Activated CD4-positive, alpha-beta memory T cell treated with anti-CD3 and anti-CD28 coated beads for 36 hours (primary cell): ENCODE results near the gene SIX2. TPM values are rescaled to one million over a fixed set of nuclear protein-coding genes. Genes with fewer than 3 reads are reported as not detected.

Experiments
- CTCF ChIA-PET: fragments of 350-600 bp; sonication (Branson Sonifier 250); formaldehyde crosslinking; loops from one replicate; lab custom pipeline; 2021; ENCODE audit warnings: antibody characterized with exemption, inconsistent platforms; lab: Charles Lee
- POLR2A ChIA-PET: fragments of 350-600 bp; sonication (Branson Sonifier 250); formaldehyde crosslinking; loops from one replicate; lab custom pipeline; 2021; ENCODE audit warnings: antibody characterized with exemption; lab: Charles Lee
- DNase-seq: peaks from one replicate; pipeline ENCODE4 v3.0.0-alpha.2; 2020
- H3K27ac Mint-ChIP-seq: one replicate; pipeline ENCODE4 v1.8.0; 2021; ENCODE audit warnings: mixed read lengths
- H3K27me3 Mint-ChIP-seq: one replicate; pipeline ENCODE4 v1.8.0; 2021; ENCODE audit warnings: mixed read lengths
- H3K36me3 Mint-ChIP-seq: one replicate; pipeline ENCODE4 v1.8.0; 2021; ENCODE audit warnings: mixed read lengths
- H3K4me1 Mint-ChIP-seq: one replicate; pipeline ENCODE4 v1.8.0; 2021; ENCODE audit warnings: low read depth, mixed read lengths
- H3K4me3 Mint-ChIP-seq: one replicate; pipeline ENCODE4 v1.8.0; 2021; ENCODE audit warnings: mild to moderate bottlenecking, mixed read lengths
- H3K9me3 Mint-ChIP-seq: one replicate; pipeline ENCODE4 v1.8.0; 2021; ENCODE audit warnings: mixed read lengths
- intact Hi-C: fragments of 100-400 bp; cut with micrococcal nuclease; formaldehyde crosslinking; loops from one replicate; pipeline ENCODE4 v1.15.1; 2023
- total RNA-seq, 2 experiments: library from RNA; stranded (reverse); gene quantifications; one replicate each; pipeline ENCODE4 v1.2.3, GENCODE V29; 2021

Gene SIX2
- total RNA-seq, 2 experiments from 2014 or later = not detected

DNA sequence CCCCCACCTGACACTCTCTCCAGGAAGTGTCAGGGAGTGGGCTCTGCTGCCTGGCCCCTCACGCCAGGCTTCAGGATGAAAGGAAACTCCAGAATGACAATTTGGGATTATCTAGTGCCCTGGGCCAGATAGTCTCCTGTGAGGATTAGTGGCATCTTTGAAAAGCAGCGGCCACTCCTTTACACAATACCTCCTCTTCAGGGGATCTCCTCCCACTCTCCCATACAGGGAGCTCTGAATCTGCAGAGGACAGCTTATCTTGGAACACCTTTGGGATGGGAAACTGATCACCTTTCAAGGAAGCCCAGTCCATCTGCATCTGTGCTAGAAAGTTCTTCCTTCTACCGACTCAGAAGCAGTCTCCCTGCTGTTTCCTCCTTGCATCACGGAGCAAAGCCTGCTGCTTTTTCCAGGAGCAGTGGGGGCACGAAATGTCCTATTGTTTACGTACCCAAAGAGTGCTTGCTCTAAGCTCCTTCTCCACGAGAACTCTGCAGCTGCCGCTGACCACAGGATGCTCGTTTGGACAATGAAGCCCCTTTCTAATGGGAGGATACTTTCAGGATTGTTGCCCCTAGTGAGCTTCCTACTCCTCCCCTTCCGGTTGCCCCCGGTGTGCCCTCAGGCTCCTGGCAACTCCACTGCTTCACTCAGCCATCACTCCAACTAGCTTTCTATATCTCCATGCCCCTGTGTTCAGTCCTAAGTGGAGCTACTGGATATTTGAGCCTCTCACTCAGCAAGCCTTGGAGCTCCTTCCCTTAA is 36.3 kb downstream of the SIX2 start:
- POLR2A ChIA-PET = no interaction called here

DNA sequence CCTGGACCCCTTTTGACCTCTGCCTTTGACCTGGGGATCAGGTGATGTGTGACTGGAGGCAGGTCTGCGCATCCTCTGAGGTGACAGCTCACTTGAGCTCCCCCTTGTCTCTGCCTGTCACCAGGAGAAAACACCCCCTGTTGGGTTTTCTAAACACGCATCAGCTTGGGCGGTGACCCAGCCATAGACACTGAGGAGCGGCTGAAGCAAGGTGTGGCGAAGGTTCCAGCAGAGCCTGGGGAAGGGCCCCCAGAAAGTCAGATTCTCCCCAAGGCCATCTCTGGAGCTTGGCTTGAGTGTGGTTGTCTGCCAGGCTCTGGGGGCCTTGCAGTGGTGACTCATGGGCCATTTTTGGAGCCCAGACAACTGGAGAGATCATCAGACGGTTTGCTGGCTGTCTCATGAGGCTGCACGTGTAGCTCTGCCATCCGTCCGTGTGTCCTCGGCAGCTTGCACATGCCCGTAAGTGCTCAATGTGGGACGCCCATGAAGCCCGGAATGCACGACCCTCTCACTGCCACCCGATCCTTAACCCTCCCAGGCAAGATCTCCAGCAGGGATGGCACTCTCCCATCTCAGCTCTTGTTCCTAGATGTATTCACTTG is 38.3 kb downstream of the SIX2 start:
- Mint-ChIP-seq H3K4me1 (no peaks in the 10 kb centered on the region), H3K36me3 (no peaks in the 10 kb centered on the region), H3K4me3 (no peak overlapping the region), H3K9me3 (no peaks in the 10 kb centered on the region), H3K27me3 (peaks cover 8% of the 10 kb centered on the region), H3K27ac (no peak overlapping the region)
- intact Hi-C loops = loop anchor here (5.0 kb wide), 1 partner anchor 929 kb away; no protein-coding TSS in a partner anchor
- CTCF ChIA-PET = interaction anchor here (1.3 to 2.5 kb wide), 5 partner anchors 10 to 578 kb away, joined by 3 to 13 read pairs (median 4); no protein-coding TSS in a partner anchor
- POLR2A ChIA-PET = no interaction called here
- DNase-seq = no peak

More for the DNA sequence above, 36.3 kb downstream of the SIX2 start:
- CTCF ChIA-PET = interaction anchor here (1.1 to 4.1 kb wide), 6 partner anchors 9 to 522 kb away, joined by 3 to 19 read pairs (median 8); no protein-coding TSS in a partner anchor
- no peaks in the 10 kb centered on the region for H3K9me3 Mint-ChIP-seq
- no peak for DNase-seq
- intact Hi-C loops = loop anchor here (5.0 kb wide), 1 partner anchor 931 kb away; no protein-coding TSS in a partner anchor
- H3K27ac Mint-ChIP-seq = no peak overlapping the region
- H3K36me3 Mint-ChIP-seq = no peaks in the 10 kb centered on the region
- H3K27me3 Mint-ChIP-seq = peaks cover 6% of the 10 kb centered on the region
- H3K4me1 Mint-ChIP-seq = no peaks in the 10 kb centered on the region
- H3K4me3 Mint-ChIP-seq = no peak overlapping the region

DNA sequence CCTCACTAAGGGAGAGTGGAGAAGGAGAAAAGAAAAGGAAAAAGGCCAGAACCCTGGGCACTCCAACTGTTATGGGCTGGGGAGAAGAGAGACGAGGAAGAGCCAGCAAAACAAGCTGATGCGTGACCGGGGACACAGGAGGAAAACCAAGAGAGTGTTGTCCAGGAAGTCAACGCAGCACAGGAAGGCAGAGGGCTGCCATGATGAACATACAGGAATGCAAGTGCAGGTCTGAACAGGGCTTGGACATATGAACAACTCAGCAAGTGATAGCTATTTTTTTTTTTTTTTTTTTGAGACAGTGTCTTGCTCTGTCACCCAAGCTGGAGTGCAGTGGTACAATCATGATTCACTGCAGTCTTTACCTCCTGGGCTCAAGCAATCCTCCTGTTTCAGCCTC is 39.3 kb downstream of the SIX2 start:
- POLR2A ChIA-PET = no interaction called here
- no peak overlapping the region for H3K27ac Mint-ChIP-seq
- H3K36me3 Mint-ChIP-seq = no peaks in the 10 kb centered on the region
- H3K4me3 Mint-ChIP-seq = no peak overlapping the region
- CTCF ChIA-PET = interaction anchor here (1.5 to 2.5 kb wide), 4 partner anchors 12 to 523 kb away, joined by 4 to 13 read pairs (median 8); no protein-coding TSS in a partner anchor
- H3K9me3 Mint-ChIP-seq = no peaks in the 10 kb centered on the region
- intact Hi-C loops = loop anchor here (5.0 kb wide), 1 partner anchor 928 kb away; no protein-coding TSS in a partner anchor
- no peaks in the 10 kb centered on the region for H3K4me1 Mint-ChIP-seq
- no peak for DNase-seq
- H3K27me3 Mint-ChIP-seq = peaks cover 14% of the 10 kb centered on the region

DNA sequence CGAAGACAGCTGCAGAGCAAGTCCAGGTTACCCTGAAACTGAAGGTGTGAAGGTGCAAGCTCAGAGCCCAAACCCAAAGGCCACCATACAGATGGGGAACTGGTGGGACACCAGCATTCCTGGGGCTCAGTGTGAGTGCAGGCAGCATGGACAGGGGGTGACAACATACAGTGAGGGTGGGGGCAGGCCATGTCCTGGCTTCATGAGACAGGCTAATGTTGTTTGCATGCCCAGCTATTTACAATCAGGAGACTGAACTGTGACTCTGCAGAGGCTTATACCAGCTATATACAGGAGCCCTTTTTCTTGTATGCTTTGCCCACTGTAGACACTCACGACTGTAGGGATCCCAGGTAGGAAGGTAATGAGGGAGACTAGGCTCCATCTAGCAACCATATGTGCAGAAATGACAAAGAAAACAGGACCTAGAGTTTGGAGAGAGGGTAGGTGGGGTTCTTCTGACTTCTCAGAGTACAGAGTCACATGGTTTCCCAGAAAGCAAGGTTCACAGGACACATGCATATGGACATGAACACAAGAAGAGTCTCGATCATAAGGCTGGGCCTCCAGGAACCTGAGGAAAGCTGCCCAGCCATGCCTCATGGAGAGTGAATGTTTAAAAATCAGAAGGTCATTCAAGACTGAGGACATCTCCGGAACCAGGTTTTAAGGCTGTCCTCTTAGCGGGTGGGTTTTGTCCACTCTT is 41.4 kb downstream of the SIX2 start:
- H3K4me1 Mint-ChIP-seq = no peaks in the 10 kb centered on the region
- ChIA-PET CTCF (no interaction called here), POLR2A (no interaction called here)
- no peaks in the 10 kb centered on the region for H3K9me3 Mint-ChIP-seq
- no peak for DNase-seq
- H3K4me3 Mint-ChIP-seq = no peak overlapping the region
- no peak overlapping the region for H3K27ac Mint-ChIP-seq
- intact Hi-C loops = no loop called here
- no peaks in the 10 kb centered on the region for H3K36me3 Mint-ChIP-seq
- peaks cover 19% of the 10 kb centered on the region for H3K27me3 Mint-ChIP-seq

DNA sequence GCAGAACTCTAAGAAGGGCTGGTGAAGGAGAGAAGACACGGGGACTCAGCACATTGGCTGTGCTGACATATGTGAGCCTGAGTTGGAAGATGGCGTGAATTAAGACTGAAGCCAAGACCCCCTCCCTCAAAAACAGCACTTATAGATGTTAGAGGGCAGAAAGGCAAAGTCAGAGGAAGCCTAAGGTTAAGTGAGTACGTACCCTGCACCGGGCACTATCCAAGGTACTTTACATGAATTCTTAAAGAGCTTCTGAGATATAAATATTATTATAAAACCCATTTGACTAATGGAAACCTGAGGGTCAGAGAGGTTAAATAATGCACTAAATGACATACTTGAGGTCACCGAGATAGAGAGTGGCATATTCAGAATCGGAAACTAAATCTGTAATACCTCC is 42.2 kb downstream of the SIX2 start:
- H3K36me3 Mint-ChIP-seq = no peaks in the 10 kb centered on the region
- DNase-seq = no peak
- intact Hi-C loops = no loop called here
- no peaks in the 10 kb centered on the region for H3K9me3 Mint-ChIP-seq
- POLR2A ChIA-PET = no interaction called here
- H3K4me1 Mint-ChIP-seq = no peaks in the 10 kb centered on the region
- H3K4me3 Mint-ChIP-seq = no peak overlapping the region
- H3K27me3 Mint-ChIP-seq = peaks cover 20% of the 10 kb centered on the region
- CTCF ChIA-PET = no interaction called here
- no peak overlapping the region for H3K27ac Mint-ChIP-seq

DNA sequence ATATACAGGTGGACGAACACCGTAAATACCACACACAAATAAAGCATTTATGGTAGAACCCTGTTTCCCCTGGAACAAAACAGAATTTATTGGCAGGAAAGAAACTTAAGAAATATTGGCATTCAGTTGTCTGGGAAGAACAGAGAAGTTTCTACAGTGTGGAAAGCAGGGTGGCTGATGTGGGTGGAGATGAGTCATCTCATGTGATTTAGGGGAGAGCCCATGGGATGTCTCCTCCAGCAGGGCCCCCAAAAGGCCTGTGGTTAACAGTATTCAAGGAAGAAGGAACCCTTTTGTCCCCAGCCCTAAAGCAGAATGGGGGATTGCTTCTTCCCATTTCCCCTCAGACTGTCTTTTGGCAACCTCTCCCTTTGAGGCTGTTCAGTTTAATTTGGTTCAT is 43.6 kb downstream of the SIX2 start:
- no peaks in the 10 kb centered on the region for H3K4me1 Mint-ChIP-seq
- DNase-seq = no peak
- no peaks in the 10 kb centered on the region for H3K36me3 Mint-ChIP-seq
- intact Hi-C loops = no loop called here
- CTCF ChIA-PET = interaction anchor here (1.0 to 1.6 kb wide), 3 partner anchors 10 to 12 kb away, joined by 3 to 4 read pairs (median 3); no protein-coding TSS in a partner anchor
- POLR2A ChIA-PET = no interaction called here
- no peaks in the 10 kb centered on the region for H3K9me3 Mint-ChIP-seq
- H3K4me3 Mint-ChIP-seq = no peak overlapping the region
- no peak overlapping the region for H3K27ac Mint-ChIP-seq
- peaks cover 21% of the 10 kb centered on the region for H3K27me3 Mint-ChIP-seq

DNA sequence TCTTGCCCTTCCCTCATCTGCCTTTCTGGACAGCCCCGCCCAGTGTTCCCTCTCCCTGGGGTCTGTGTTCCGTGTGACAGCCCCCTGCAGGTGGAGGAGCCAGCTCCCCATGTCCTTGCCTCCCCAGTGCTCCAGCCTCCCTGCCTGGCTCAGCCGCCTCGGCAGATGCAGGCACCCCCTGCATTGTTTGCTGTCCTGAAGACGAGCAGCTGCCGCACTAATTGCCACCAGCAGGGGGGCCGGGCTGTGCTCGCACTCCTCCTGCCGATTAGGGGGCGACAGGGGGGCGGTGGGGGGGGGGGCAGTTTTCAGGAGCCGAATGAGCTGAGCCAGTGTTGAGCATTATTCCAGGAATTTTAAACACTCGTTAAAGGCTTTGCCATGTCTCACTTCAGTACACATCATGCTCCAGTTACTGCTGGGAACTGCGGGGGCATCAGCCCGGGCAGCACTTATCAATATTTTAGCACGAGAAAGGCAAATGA is 44.5 kb downstream of the SIX2 start:
- Mint-ChIP-seq H3K4me3 (no peak overlapping the region), H3K36me3 (no peaks in the 10 kb centered on the region), H3K4me1 (no peaks in the 10 kb centered on the region), H3K27ac (no peak overlapping the region), H3K9me3 (no peaks in the 10 kb centered on the region), H3K27me3 (peaks cover 22% of the 10 kb centered on the region)
- DNase-seq = no peak
- CTCF ChIA-PET = interaction anchor here (0.7 to 1.6 kb wide), 4 partner anchors 9 to 11 kb away, joined by 3 to 4 read pairs (median 3); no protein-coding TSS in a partner anchor
- POLR2A ChIA-PET = no interaction called here
- intact Hi-C loops = no loop called here

DNA sequence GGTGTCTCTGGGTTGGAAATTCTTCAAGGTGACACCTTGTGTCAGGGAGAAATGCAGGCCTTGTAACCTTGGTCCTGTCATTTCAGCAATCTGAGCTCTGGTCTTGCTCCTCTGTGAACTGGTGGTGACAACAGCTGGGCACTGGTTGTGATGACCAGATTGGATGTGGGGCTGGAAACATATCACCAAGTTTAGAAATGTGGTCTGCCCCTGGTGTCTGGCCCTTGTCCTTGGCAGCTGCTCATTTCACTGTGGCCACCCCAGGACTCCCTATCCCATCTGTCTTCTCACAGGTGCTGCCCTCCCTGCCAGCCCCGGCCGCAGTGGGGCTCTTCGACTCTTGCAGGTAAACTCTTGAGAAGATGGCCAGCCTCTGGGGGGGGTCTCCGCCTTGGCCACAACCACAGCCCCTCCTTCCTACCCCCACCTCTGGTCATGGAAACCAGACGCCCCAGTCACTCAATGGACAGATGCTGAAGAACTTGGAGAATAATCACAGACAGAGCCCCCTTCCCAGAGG is 47.0 kb downstream of the SIX2 start:
- no peaks in the 10 kb centered on the region for H3K4me1 Mint-ChIP-seq
- CTCF ChIA-PET = no interaction called here
- no peak overlapping the region for H3K4me3 Mint-ChIP-seq
- POLR2A ChIA-PET = no interaction called here
- H3K9me3 Mint-ChIP-seq = no peaks in the 10 kb centered on the region
- no peak for DNase-seq
- H3K36me3 Mint-ChIP-seq = no peaks in the 10 kb centered on the region
- H3K27me3 Mint-ChIP-seq = peaks cover 26% of the 10 kb centered on the region
- intact Hi-C loops = no loop called here
- H3K27ac Mint-ChIP-seq = no peak overlapping the region

DNA sequence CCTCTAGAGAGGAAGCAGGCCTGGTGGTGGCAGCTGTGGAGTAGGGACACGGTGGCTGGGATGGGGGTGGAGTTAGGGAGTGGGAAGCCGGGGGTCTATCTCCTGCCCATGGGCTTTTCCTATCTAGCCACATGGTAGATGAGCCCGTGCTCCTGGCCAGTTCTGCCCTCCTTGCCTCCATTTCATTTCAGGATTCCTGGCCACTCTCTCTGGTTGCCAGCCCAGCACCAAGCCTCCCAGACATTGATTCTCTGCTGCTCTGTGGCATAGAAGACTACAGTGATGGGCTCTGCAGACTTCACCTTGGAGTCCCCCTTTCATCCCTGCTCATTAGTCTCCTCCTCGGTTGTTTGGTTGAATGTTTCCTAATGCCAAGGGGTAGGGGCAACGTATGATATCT is 48.4 kb downstream of the SIX2 start:
- no peaks in the 10 kb centered on the region for H3K9me3 Mint-ChIP-seq
- no peak for DNase-seq
- intact Hi-C loops = no loop called here
- H3K36me3 Mint-ChIP-seq = no peaks in the 10 kb centered on the region
- POLR2A ChIA-PET = no interaction called here
- no peak overlapping the region for H3K4me3 Mint-ChIP-seq
- no peak overlapping the region for H3K27ac Mint-ChIP-seq
- peaks cover 25% of the 10 kb centered on the region for H3K27me3 Mint-ChIP-seq
- no peaks in the 10 kb centered on the region for H3K4me1 Mint-ChIP-seq
- CTCF ChIA-PET = no interaction called here

DNA sequence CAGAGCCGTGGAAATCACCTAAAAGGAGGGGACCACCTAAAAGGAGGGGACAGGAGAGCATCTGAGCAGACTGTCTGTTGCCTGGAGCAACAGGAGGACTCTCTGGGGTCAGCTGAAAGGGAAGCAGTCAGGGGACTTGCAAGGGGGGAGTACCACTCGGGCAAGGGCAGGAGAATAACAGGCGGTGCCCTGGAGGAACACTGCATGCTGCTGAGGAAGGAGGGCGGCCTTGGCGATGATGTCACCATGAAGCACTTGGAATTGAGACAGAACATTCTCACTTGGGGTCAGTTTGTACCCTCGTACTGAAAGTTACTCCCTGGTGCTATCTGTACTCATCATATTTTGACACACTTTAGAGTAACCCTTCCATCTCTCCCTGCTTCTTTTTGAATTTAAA is 49.4 kb downstream of the SIX2 start:
- no peaks in the 10 kb centered on the region for H3K9me3 Mint-ChIP-seq
- CTCF ChIA-PET = interaction anchor here (6.2 kb wide), 1 partner anchor 479 kb away, joined by 126 read pairs; no protein-coding TSS in a partner anchor
- H3K27me3 Mint-ChIP-seq = peaks cover 25% of the 10 kb centered on the region
- POLR2A ChIA-PET = no interaction called here
- no peak for DNase-seq
- H3K4me1 Mint-ChIP-seq = peaks cover 4% of the 10 kb centered on the region
- H3K36me3 Mint-ChIP-seq = no peaks in the 10 kb centered on the region
- H3K4me3 Mint-ChIP-seq = no peak overlapping the region
- intact Hi-C loops = loop anchor here (5.0 to 10.0 kb wide), 2 partner anchors 395 to 918 kb away; no protein-coding TSS in a partner anchor
- H3K27ac Mint-ChIP-seq = no peak overlapping the region

DNA sequence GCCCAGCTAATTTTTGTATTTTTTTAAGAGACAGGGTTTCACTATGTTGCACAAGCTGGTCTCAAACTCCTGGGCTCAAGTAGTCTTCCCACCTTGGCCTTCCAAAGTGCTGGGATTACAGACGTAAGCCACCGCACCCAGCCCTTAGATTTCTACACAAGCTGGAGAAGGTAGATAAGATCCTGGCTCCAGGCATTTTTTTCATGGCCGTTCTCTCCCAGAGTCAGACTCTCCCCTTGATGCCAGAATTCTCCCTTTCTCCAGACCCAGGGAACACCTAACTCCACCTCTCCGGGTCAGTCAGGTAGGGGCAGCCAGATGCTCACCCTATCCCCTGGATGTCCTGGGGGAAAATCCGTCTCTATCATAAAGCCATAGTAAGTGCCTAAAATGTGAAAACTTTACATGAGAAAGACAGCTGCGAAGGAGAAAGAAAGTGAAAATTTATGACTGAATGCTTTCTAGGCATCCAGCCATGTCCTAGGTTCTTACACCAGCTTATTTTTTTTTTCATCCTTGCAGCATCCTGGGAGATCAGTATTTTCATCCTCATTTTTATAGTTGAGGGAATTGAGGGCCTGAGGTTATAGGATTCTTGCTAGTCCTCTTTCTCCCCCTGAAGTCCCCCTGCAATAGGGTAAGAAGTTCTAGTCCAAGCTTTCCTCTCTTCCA is 51.5 kb downstream of the SIX2 start:
- POLR2A ChIA-PET = no interaction called here
- H3K9me3 Mint-ChIP-seq = no peaks in the 10 kb centered on the region
- intact Hi-C loops = loop anchor here (5.0 to 10.0 kb wide), 2 partner anchors 393 to 915 kb away; no protein-coding TSS in a partner anchor
- no peaks in the 10 kb centered on the region for H3K36me3 Mint-ChIP-seq
- no peak for DNase-seq
- H3K27me3 Mint-ChIP-seq = peaks cover 36% of the 10 kb centered on the region
- H3K27ac Mint-ChIP-seq = no peak overlapping the region
- no peak overlapping the region for H3K4me3 Mint-ChIP-seq
- CTCF ChIA-PET = interaction anchor here (0.7 to 6.2 kb wide), 7 partner anchors 12 to 914 kb away, joined by 3 to 126 read pairs (median 7); no protein-coding TSS in a partner anchor
- H3K4me1 Mint-ChIP-seq = peaks cover 5% of the 10 kb centered on the region
